Effector memory CD8-positive, alpha-beta T cell (primary cell): ENCODE measurements around the gene AQR.
A peak's percentile ranks its signal among the peaks of the same experiment; 100 is the strongest.

Experiments
- ATAC-seq: fragments of 150-1000 bp; cut with Tn5 transposase; replicated peaks from 2 replicates; pipeline ENCODE4 v1.10.0; 2021; ENCODE audit warnings: mild to moderate bottlenecking, moderate library complexity
- DNase-seq, 3 experiments: peaks; one replicate each; pipeline ENCODE4 v3.0.0; 2021
- H3K27ac Mint-ChIP-seq, 2 donors: one replicate each; pipeline ENCODE4 v1.8.0; 2022; ENCODE audit warnings: mild to moderate bottlenecking in 2 of 2, mixed read lengths in 2 of 2, moderate library complexity in 2 of 2
- H3K27me3 Mint-ChIP-seq, 2 donors: one replicate each; pipeline ENCODE4 v1.8.0; 2022; ENCODE audit warnings: mixed read lengths in 2 of 2
- H3K36me3 Mint-ChIP-seq: one replicate; pipeline ENCODE4 v1.8.0; 2022; ENCODE audit warnings: mild to moderate bottlenecking, moderate library complexity, mixed read lengths; ENCODE audit not compliant: insufficient read depth
- H3K4me1 Mint-ChIP-seq, 2 donors: one replicate each; pipeline ENCODE4 v1.8.0; 2022; ENCODE audit warnings: low read depth in 2 of 2, mixed read lengths in 2 of 2
- H3K4me3 Mint-ChIP-seq, 2 donors: one replicate each; pipeline ENCODE4 v1.8.0; 2022; ENCODE audit warnings: mild to moderate bottlenecking in 2 of 2, mixed read lengths in 2 of 2, moderate library complexity in 2 of 2
- H3K9me3 Mint-ChIP-seq, 2 donors: one replicate each; pipeline ENCODE4 v1.8.0; 2022; ENCODE audit warnings: mixed read lengths in 2 of 2
- total RNA-seq, 9 experiments: gene quantifications; one replicate each; lab custom pipeline; 2026; lab: John Stamatoyannopoulos, UW

Gene AQR
- total RNA-seq = 112 to 192 (median 169) reads per million in 9 experiments

GRCh38 chr15:34969340-34970097 is at the start of gene AQR:
AQR (minus strand) TSS chr15:34969742; CDS start chr15:34969613, 129 bp downstream.
- Mint-ChIP-seq H3K36me3 (peaks cover 14% of the 10 kb centered on the region), H3K27me3 (no peaks in the 10 kb centered on the region), H3K4me1 (peaks cover 26 to 43% of the 10 kb centered on the region in 2 donors), H3K4me3 (peak within 1 kb of the TSS; percentile 100), H3K9me3 (no peaks in the 10 kb centered on the region), H3K27ac (peak within 1 kb of the TSS; percentile 95 to 98)
- DNase-seq (peak; percentile 84 to 90 (median 87)), ATAC-seq (peak; percentile 95)

DNA sequence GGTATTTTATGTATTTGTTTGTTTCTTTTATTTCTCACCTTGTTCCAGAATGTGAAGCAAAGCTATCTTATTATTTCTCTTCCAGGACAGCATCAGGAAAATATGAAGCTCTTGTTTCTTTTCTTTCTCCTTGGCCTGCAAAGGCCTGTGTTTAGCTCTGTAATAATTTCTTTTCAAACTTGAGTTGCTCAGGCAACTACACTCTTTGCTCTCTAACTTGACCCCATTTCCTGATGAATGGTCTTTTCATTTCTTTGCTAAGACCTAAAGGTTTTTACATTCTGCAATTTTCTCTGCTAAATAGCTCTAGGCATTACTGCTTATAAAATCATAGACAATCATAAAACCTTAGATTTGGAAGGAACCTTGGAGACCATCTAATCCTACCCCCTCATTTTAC is 44.7 kb upstream of the AQR start:
- DNase-seq (no peak), ATAC-seq (no peak)
- H3K4me1 Mint-ChIP-seq = no peaks in the 10 kb centered on the region
- no peaks in the 10 kb centered on the region for H3K36me3 Mint-ChIP-seq
- no peak overlapping the region for H3K27ac Mint-ChIP-seq
- H3K9me3 Mint-ChIP-seq = no peaks in the 10 kb centered on the region
- H3K4me3 Mint-ChIP-seq = no peak overlapping the region
- H3K27me3 Mint-ChIP-seq = peaks cover 5 to 13% of the 10 kb centered on the region in 2 donors

GRCh38 chr15:35013370-35013769 is 43.8 kb upstream of the AQR start:
- ATAC-seq = no peak
- Mint-ChIP-seq H3K4me3 (no peak overlapping the region), H3K4me1 (no peaks in the 10 kb centered on the region), H3K27ac (no peak overlapping the region), H3K9me3 (no peaks in the 10 kb centered on the region), H3K36me3 (no peaks in the 10 kb centered on the region), H3K27me3 (peaks cover 5 to 13% of the 10 kb centered on the region in 2 donors)
- no peak for DNase-seq

DNA sequence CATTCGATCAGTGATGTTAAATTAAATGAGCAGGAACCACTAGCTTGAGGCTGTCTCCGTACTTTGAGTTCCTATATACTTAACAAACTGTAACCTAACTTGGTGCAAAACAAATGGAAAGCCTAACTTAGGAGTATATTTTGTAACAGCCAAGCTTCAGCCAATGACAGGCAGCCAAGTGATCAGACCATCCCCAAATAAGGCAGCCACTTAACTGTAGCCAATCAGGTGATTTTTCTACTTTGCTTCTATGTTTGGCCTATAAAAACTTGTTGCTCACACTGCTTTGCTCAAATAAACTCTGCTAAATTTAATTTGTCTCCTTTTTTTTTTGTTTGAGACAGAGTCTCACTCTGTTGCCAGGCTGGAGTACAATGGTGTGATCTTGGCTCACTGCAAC is 37.9 kb upstream of the AQR start:
- no peak overlapping the region for H3K27ac Mint-ChIP-seq
- H3K4me3 Mint-ChIP-seq = no peak overlapping the region
- no peak for ATAC-seq
- no peaks in the 10 kb centered on the region for H3K36me3 Mint-ChIP-seq
- peaks cover 0 to 33% of the 10 kb centered on the region in 2 donors for H3K27me3 Mint-ChIP-seq
- no peaks in the 10 kb centered on the region for H3K9me3 Mint-ChIP-seq
- H3K4me1 Mint-ChIP-seq = no peaks in the 10 kb centered on the region
- DNase-seq = no peak

GRCh38 chr15:35005933-35006332 is 36.4 kb upstream of the AQR start:
- DNase-seq = no peak
- ATAC-seq = no peak
- Mint-ChIP-seq H3K4me3 (no peak overlapping the region), H3K9me3 (no peaks in the 10 kb centered on the region), H3K27ac (no peak overlapping the region), H3K36me3 (no peaks in the 10 kb centered on the region), H3K27me3 (peaks cover 0 to 24% of the 10 kb centered on the region in 2 donors), H3K4me1 (no peaks in the 10 kb centered on the region)

DNA sequence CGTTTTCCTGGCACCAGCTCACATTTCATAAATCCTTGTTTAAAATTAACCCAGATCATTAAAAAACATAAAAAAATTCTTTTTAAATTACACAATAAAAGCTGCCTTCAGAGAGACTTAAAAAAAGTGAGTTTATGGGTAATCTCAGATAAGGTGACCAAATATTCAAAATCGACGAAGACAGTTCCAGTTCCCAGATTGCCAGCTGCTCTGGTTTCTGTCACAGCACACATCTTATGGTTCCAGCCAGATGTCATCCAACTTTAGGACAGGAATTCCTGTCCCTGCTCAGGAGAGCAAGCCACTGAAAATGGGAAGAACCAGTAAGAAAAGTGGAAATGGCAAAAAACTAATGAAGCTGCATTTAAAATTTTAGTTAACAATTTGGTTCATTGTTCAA is 34.4 kb upstream of the AQR start:
- Mint-ChIP-seq H3K27ac (no peak overlapping the region), H3K27me3 (peaks cover 0 to 20% of the 10 kb centered on the region in 2 donors), H3K4me1 (no peaks in the 10 kb centered on the region), H3K36me3 (no peaks in the 10 kb centered on the region), H3K9me3 (no peaks in the 10 kb centered on the region), H3K4me3 (no peak overlapping the region)
- ATAC-seq = no peak
- DNase-seq = no peak

- H3K27me3 Mint-ChIP-seq = peaks cover 0 to 12% of the 10 kb centered on the region in 2 donors
- DNase-seq = no peak
- no peaks in the 10 kb centered on the region for H3K36me3 Mint-ChIP-seq
- no peak overlapping the region for H3K4me3 Mint-ChIP-seq
- no peaks in the 10 kb centered on the region for H3K4me1 Mint-ChIP-seq
- no peak for ATAC-seq
- H3K27ac Mint-ChIP-seq = no peak overlapping the region
- H3K9me3 Mint-ChIP-seq = no peaks in the 10 kb centered on the region
Measured at GRCh38 chr15:35000511-35000910, 31.0 kb upstream of the AQR start.

GRCh38 chr15:34999906-35000305 is 30.4 kb upstream of the AQR start:
- Mint-ChIP-seq H3K27me3 (peaks cover 0 to 11% of the 10 kb centered on the region in 2 donors), H3K4me1 (no peaks in the 10 kb centered on the region), H3K4me3 (no peak overlapping the region), H3K36me3 (no peaks in the 10 kb centered on the region), H3K9me3 (no peaks in the 10 kb centered on the region), H3K27ac (no peak overlapping the region)
- DNase-seq = no peak
- no peak for ATAC-seq

GRCh38 chr15:34994925-34995324 is 25.4 kb upstream of the AQR start:
- no peak overlapping the region for H3K4me3 Mint-ChIP-seq
- no peak for DNase-seq
- H3K27me3 Mint-ChIP-seq = peaks cover 0 to 11% of the 10 kb centered on the region in 2 donors
- H3K36me3 Mint-ChIP-seq = no peaks in the 10 kb centered on the region
- ATAC-seq = no peak
- H3K4me1 Mint-ChIP-seq = peaks cover 4 to 13% of the 10 kb centered on the region in 2 donors
- H3K27ac Mint-ChIP-seq = no peak overlapping the region
- H3K9me3 Mint-ChIP-seq = no peaks in the 10 kb centered on the region

DNA sequence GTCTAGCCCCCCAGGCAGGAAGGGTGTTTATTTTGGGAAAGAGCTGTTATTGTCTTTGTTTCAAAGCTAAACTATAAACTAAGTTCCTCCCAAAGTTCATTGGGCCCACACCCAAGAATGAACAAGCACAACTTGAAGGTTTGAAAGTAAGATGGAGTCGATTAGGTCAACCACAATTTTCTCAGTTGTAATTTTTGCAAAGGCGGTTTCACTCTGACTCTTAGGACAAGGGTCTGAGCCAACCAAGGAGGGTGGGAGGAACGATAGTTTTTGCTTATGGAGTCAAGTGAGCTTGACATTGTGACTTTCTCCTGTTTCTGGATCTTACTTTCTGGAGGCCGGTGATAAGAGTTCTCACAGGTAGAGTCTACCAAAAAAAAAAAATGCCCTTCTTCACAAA is 24.3 kb upstream of the AQR start:
- ATAC-seq (no peak), DNase-seq (no peak)
- Mint-ChIP-seq H3K27ac (no peak overlapping the region), H3K4me1 (peaks cover 4 to 13% of the 10 kb centered on the region in 2 donors), H3K27me3 (peaks cover 0 to 11% of the 10 kb centered on the region in 2 donors), H3K4me3 (no peak overlapping the region), H3K36me3 (peaks cover under 1% of the 10 kb centered on the region), H3K9me3 (no peaks in the 10 kb centered on the region)

GRCh38 chr15:34993412-34993811 is 23.9 kb upstream of the AQR start:
- peaks cover 4 to 13% of the 10 kb centered on the region in 2 donors for H3K4me1 Mint-ChIP-seq
- peaks cover 5% of the 10 kb centered on the region for H3K36me3 Mint-ChIP-seq
- no peak overlapping the region for H3K4me3 Mint-ChIP-seq
- H3K9me3 Mint-ChIP-seq = no peaks in the 10 kb centered on the region
- no peak for DNase-seq
- H3K27me3 Mint-ChIP-seq = peaks cover 0 to 11% of the 10 kb centered on the region in 2 donors
- ATAC-seq = no peak
- H3K27ac Mint-ChIP-seq = no peak overlapping the region

DNA sequence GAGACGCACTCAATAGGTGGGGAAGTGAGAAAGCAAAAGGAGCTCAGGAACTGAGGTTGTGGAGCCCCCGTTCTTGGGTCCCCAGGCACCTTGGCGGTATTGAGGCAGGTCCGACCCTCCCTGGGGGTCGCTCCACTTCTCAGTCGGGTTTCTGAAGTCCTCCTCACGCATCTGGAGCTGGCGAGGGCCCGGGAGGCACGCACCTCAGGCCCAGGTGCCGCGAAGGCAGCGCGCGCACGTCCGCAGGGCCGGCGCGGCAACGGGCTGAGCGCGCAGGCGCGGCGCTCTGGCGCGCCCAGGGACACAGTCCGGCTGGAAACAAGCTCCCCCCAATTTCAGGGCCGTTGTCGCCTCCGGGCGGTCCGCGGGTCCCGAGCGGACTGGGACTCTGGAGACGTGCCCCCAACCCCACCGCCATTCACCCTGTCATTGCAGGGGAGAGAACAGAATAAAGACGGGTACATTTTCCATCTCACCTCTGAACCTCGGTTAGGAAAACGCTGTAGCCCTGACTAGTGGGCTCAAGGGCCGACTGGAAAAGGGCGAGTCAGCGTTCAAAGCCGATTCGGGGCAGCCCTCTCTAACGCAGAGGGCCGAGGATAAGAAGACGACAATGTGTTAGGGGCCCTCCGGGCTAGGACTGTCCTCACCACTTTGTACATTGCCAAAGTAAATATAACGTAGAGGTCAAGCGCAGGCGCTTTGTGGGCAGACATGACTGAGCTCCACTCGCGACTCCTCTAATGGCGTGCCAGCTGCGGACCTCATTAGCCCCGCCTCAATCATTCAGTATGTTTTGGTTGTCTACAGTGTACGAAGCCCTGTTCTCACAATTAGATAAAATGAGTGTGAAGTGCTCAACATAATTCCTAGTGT is 18.7 kb upstream of the AQR start, which contains the start of gene ZNF770:
Gene ZNF770 (minus strand): TSS at position 261 of the 876 bp plus-strand sequence. CDS start 4,853 bp downstream, outside the sequence.
- no peaks in the 10 kb centered on the region for H3K9me3 Mint-ChIP-seq
- ATAC-seq = peak; percentile 85
- H3K4me3 Mint-ChIP-seq = peak within 1 kb of the TSS; percentile 98 to 99
- H3K27ac Mint-ChIP-seq = peak within 1 kb of the TSS; percentile 99
- DNase-seq = peak; percentile 77 to 90 (median 85)
- H3K4me1 Mint-ChIP-seq = peaks cover 22 to 31% of the 10 kb centered on the region in 2 donors
- no peaks in the 10 kb centered on the region for H3K27me3 Mint-ChIP-seq
- H3K36me3 Mint-ChIP-seq = peaks cover 38% of the 10 kb centered on the region

- Mint-ChIP-seq H3K36me3 (peaks cover 40% of the 10 kb centered on the region), H3K27me3 (no peaks in the 10 kb centered on the region), H3K9me3 (no peaks in the 10 kb centered on the region), H3K4me3 (peak overlapping the region; percentile 98 to 99), H3K27ac (peak overlapping the region; percentile 99), H3K4me1 (peaks cover 22 to 28% of the 10 kb centered on the region in 2 donors)
- ATAC-seq = no peak
- no peak for DNase-seq
Measured at GRCh38 chr15:34987609-34988026, 18.1 kb upstream of the AQR start.
